Spleen (tissue), 11 donors: ENCODE results near the gene TRAF5. TPM values are rescaled to one million over a fixed set of nuclear protein-coding genes. Genes with fewer than 3 reads are reported as not detected.

Source experiments
- DNase-seq: peaks from one replicate; pipeline ENCODE4 v3.0.0-alpha.2; 2020
- H3K27ac ChIP-seq, 8 donors: fragments of 200-600 bp; sonication (generic) in 7 of 8; 1 replicate in 4 of 8; 2 replicates in 4 of 8; pipeline versions ENCODE4 v1.5.0 to v1.8.0; 2016 to 2021; ENCODE audit warnings: inconsistent platforms in 4 of 8, mild to moderate bottlenecking in 4 of 8, moderate library complexity in 1 of 8
- H3K27me3 ChIP-seq, 7 donors: fragments of 200-600 bp; sonication (generic) in 6 of 7; replicated peaks in 1 of 7; 1 replicate in 4 of 7; 2 replicates in 3 of 7; pipeline versions ENCODE4 v1.5.0 to v1.8.0; 2016 to 2021; ENCODE audit warnings: inconsistent platforms in 3 of 7, mild to moderate bottlenecking in 1 of 7
- H3K36me3 ChIP-seq, 6 donors: fragments of 200-600 bp; sonication (generic) in 5 of 6; 1 replicate in 4 of 6; 2 replicates in 2 of 6; pipeline versions ENCODE4 v1.5.0 to v1.8.0; 2016 to 2021; ENCODE audit warnings: inconsistent platforms in 2 of 6
- H3K4me1 ChIP-seq, 6 donors: fragments of 200-600 bp; sonication (generic) in 5 of 6; 1 replicate in 3 of 6; 2 replicates in 3 of 6; pipeline versions ENCODE4 v1.5.0 to v1.8.0; 2016 to 2021; ENCODE audit warnings: inconsistent platforms in 3 of 6
- H3K4me3 ChIP-seq, 8 donors: fragments of 200-600 bp; sonication (generic) in 7 of 8; 1 replicate in 4 of 8; 2 replicates in 4 of 8; pipeline versions ENCODE4 v1.5.0 to v1.8.0; 2016 to 2021; ENCODE audit warnings: inconsistent platforms in 4 of 8, mild to moderate bottlenecking in 4 of 8, moderate library complexity in 2 of 8
- H3K9me3 ChIP-seq, 8 donors: fragments of 200-600 bp; sonication (generic) in 7 of 8; 1 replicate in 4 of 8; 2 replicates in 4 of 8; pipeline versions ENCODE4 v1.5.0 to v1.8.0; 2016 to 2021; ENCODE audit warnings: inconsistent platforms in 4 of 8
- POLR2A ChIP-seq, 3 donors: fragments of 450-650 bp; IDR thresholded peaks; one replicate each; pipeline ENCODE4 v1.5.1; 2017; ENCODE audit warnings: antibody characterized with exemption in 3 of 3, mild to moderate bottlenecking in 1 of 3
- POLR2AphosphoS5 ChIP-seq, 3 donors: sonication (generic); formaldehyde crosslinking; IDR thresholded peaks; one replicate each; pipeline ENCODE4 v1.5.1; 2017; ENCODE audit warnings: antibody characterized with exemption in 3 of 3
- WGBS, 5 donors: extraction: QIAGEN DNeasy Blood & Tissue Kit in 3 of 5; methylation state at CpG; one replicate each; pipeline versions ENCODE4 v1.1.5 to v1.1.7; 2013 to 2018; 5-methylcytosine and 5-hydroxymethylcytosine counted together
- intact Hi-C: fragments of 100-400 bp; cut with DNase I; formaldehyde crosslinking; loops from one replicate; pipeline ENCODE4 v1.15.0; 2023; ENCODE audit warnings: low total_unique reads
- polyA plus RNA-seq, 3 donors: library from polyadenylated mRNA; stranded (reverse); fragments of 200-250 nt; gene quantifications; one replicate each; pipeline ENCODE4 v1.2.1, GENCODE V29; 2013
- total RNA-seq, 7 donors: library from RNA; depleted of rRNA in 3 of 7; stranded (reverse); fragments of >200 nt in 3 of 7; fragmentation: NEBNext Ultra II Directional in 4 of 7; extraction: Animal tissue kit (Norgen Biotek cat#: 25700) in 4 of 7; gene quantifications; one replicate each; pipeline versions ENCODE4 v1.1.0 to v1.2.1, GENCODE V29; 2016 to 2021
- TF ChIP-seq, protein P1 (sequence below), 11 experiments: fragments of 200-600 bp in 7 of 11; fragments of 450-650 bp in 4 of 11; sonication (generic) in 4 of 11; IDR thresholded peaks in 8 of 11; conservative IDR thresholded peaks in 3 of 11; 1 replicate in 7 of 11; 2 replicates in 4 of 11; pipeline versions ENCODE4 v1.4.0 to v1.8.0; 2016 to 2021; ENCODE audit warnings: antibody characterized with exemption in 11 of 11, inconsistent platforms in 4 of 11, mild to moderate bottlenecking in 1 of 11
- donor health status: healthy with polysubstance abuse.
- donor health status: DM: no; HTN: no; CAD: no; lungs with moderate emphysema.
- donor health status: DM: no; HTN: no; CAD: no.
- donor health status: Bipolar disorder and iron deficiency.
- donor health status: healthy.
- donor health status: DM: no; HTN: no; CAD: no.
- donor health status: DM: yes; HTN: yes; CAD: no.

The TRAF5 gene
- total and polyA plus RNA-seq, 10 donors, result 34.9 to 69.6 (median 53.4) TPM

GRCh38 chr1:211420389-211420788, 93.8 kb downstream of the TRAF5 start:
- H3K27ac ChIP-seq, result no peak overlapping the region
- no peak for DNase-seq
- H3K4me1 ChIP-seq, result peaks cover 0 to 14% (median 0%) of the 10 kb centered on the region in 6 donors
- intact Hi-C loops, result no loop called here
- H3K4me3 ChIP-seq, result no peak overlapping the region
- no peak for TF ChIP-seq POLR2A (IDR thresholded peaks at IDR 0.05)
- H3K36me3 ChIP-seq, result no peaks in the 10 kb centered on the region
- H3K27me3 ChIP-seq, result peaks cover 0 to 4% (median 0%) of the 10 kb centered on the region in 7 donors
- no peaks in the 10 kb centered on the region for H3K9me3 ChIP-seq
- WGBS, 5 donors, result 83 to 94% (median 90%) methylated on average over 2 of the region's 2 CpGs

DNA sequence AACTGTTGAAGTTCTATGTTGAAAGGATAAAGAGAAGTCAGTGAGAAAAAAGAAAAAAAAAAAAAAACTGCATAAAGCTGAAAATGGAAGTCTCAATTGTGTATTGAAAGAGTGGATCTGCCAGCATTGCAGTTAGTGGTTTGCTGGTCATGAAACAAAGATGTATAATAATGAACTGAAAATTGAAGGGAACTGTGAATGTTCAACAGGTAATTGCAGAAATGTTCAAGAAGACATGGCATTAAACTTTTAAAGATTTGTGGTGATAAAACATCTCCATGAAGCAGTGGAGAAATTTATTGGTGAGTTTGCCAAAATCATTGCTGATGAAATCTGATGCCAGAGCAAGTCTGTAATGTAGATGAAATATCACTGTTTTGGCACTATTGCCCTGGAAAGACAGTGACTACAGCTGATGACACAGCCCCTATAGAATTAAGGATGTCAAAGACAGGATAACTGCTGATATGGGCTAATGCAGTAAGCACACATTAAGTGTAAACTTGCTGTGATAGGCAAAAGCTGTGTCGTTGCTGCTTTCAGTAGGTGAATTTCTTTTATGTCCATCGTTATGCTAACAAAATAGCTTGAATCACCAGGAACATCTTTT, 94.3 kb downstream of the TRAF5 start:
- 84 to 95% (median 88%) methylated on average over 2 of the region's 2 CpGs for WGBS, 5 donors
- Histone ChIP-seq H3K4me3 (no peak overlapping the region), H3K36me3 (no peaks in the 10 kb centered on the region), H3K4me1 (peaks cover 0 to 9% (median 0%) of the 10 kb centered on the region in 6 donors), H3K9me3 (no peaks in the 10 kb centered on the region), H3K27ac (no peak overlapping the region), H3K27me3 (peaks cover 0 to 4% (median 0%) of the 10 kb centered on the region in 7 donors)
- TF ChIP-seq, protein P1, sequence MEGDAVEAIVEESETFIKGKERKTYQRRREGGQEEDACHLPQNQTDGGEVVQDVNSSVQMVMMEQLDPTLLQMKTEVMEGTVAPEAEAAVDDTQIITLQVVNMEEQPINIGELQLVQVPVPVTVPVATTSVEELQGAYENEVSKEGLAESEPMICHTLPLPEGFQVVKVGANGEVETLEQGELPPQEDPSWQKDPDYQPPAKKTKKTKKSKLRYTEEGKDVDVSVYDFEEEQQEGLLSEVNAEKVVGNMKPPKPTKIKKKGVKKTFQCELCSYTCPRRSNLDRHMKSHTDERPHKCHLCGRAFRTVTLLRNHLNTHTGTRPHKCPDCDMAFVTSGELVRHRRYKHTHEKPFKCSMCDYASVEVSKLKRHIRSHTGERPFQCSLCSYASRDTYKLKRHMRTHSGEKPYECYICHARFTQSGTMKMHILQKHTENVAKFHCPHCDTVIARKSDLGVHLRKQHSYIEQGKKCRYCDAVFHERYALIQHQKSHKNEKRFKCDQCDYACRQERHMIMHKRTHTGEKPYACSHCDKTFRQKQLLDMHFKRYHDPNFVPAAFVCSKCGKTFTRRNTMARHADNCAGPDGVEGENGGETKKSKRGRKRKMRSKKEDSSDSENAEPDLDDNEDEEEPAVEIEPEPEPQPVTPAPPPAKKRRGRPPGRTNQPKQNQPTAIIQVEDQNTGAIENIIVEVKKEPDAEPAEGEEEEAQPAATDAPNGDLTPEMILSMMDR (IDR thresholded peaks at IDR 0.05 in 8 of 11, conservative IDR thresholded peaks at IDR 0.05 in 3 of 11), result no peak
- TF ChIP-seq POLR2A (IDR thresholded peaks at IDR 0.05), result no peak
- TF ChIP-seq POLR2AphosphoS5 (IDR thresholded peaks at IDR 0.05), result no peak
- intact Hi-C loops, result no loop called here
- no peak for DNase-seq

- 96 to 100% (median 100%) methylated on average over 1 of the region's 1 CpG for WGBS, 5 donors
- no peak overlapping the region for H3K4me3 ChIP-seq
- H3K27me3 ChIP-seq, result no peaks in the 10 kb centered on the region
- intact Hi-C loops, result no loop called here
- no peaks in the 10 kb centered on the region for H3K4me1 ChIP-seq
- peaks cover 0 to 7% (median 0%) of the 10 kb centered on the region in 6 donors for H3K36me3 ChIP-seq
- H3K27ac ChIP-seq, result no peak overlapping the region
- H3K9me3 ChIP-seq, result no peaks in the 10 kb centered on the region
- TF ChIP-seq POLR2AphosphoS5 (IDR thresholded peaks at IDR 0.05) (no peak), POLR2A (IDR thresholded peaks at IDR 0.05) (no peak)
- TF ChIP-seq, protein P1 (IDR thresholded peaks at IDR 0.05 in 8 of 11, conservative IDR thresholded peaks at IDR 0.05 in 3 of 11), result no peak
- DNase-seq, result no peak
Measured at GRCh38 chr1:211424018-211424417, 97.4 kb downstream of the TRAF5 start.

Other genes with a start within 250 kb of the TRAF5 start
- gene KCNH1, start 192.7 kb upstream of the TRAF5 start, total RNA-seq, result not detected
- not detected for gene KCNH1, start 192.7 kb upstream of the TRAF5 start, polyA plus RNA-seq
- gene RCOR3, start 67.5 kb upstream of the TRAF5 start, total RNA-seq, result 10 to 100 TPM; 56.3 to 94.3 (median 75.4) TPM
- gene RCOR3, start 67.5 kb upstream of the TRAF5 start, polyA plus RNA-seq, result 10 to 100 TPM; 20.9 to 32.6 (median 28.8) TPM
- gene RD3, start 165.3 kb downstream of the TRAF5 start, total RNA-seq, result not detected
- not detected for gene RD3, start 165.3 kb downstream of the TRAF5 start, polyA plus RNA-seq